Measurements from ENCODE around the gene ZNF197.
"Not testable (repeated sequence)": the region's sequence is repeated elsewhere in the genome, so short reads cannot be mapped to it uniquely, and the experiment has no call there.

The ZNF197 gene

DNA sequence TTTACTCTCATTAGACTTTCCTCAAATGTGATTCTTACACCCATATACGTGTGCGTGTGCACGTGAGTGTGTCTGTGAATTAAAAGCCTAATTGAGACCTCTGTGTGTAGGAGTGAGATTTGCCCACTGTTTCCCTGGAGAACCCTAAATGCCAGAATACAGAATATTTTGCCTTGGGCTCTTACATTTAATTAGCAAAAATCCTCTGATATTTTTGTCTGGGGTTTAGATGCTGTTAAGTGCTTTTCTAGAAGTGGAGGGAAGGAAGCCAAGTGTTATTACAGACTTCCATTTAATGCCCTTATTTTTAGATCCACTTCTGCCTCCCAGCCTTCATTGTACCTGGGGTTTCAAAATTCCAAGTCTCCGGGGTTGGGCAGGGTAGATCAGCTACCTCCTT, 41.5 kb downstream of the ZNF197 start:
- no peak overlapping the region for H3K4me3 ChIP-seq (replicated peaks; ENCODE audit: low read depth, low read length)
- DNase-seq (ENCODE audit: low read depth): no peak
- TF ChIP-seq, protein P1, sequence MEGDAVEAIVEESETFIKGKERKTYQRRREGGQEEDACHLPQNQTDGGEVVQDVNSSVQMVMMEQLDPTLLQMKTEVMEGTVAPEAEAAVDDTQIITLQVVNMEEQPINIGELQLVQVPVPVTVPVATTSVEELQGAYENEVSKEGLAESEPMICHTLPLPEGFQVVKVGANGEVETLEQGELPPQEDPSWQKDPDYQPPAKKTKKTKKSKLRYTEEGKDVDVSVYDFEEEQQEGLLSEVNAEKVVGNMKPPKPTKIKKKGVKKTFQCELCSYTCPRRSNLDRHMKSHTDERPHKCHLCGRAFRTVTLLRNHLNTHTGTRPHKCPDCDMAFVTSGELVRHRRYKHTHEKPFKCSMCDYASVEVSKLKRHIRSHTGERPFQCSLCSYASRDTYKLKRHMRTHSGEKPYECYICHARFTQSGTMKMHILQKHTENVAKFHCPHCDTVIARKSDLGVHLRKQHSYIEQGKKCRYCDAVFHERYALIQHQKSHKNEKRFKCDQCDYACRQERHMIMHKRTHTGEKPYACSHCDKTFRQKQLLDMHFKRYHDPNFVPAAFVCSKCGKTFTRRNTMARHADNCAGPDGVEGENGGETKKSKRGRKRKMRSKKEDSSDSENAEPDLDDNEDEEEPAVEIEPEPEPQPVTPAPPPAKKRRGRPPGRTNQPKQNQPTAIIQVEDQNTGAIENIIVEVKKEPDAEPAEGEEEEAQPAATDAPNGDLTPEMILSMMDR (IDR thresholded peaks at IDR 0.05; ENCODE audit: low read length, missing control alignments): no peak

DNA sequence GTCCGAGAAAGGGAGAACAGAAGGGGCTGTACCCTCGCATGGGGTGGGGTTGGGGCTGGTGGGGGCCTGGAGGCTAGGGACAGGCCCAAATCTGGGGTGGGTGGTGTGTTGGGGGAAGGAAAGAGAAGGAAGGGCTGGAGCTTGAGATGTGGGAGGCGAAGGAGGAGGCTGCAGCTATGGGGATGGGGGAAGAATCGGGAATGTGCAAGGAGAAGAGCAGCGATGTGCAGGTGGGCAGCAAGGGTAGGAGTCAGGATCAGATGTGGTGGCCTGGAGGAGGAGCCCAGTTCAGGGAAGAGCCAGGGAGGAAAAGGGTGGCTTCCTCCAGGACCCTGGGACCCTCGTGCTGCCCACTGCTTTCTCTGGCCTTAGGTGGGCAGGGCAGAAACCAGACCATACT, 44.9 kb downstream of the ZNF197 start:
- DNase-seq (ENCODE audit: low read depth): no peak
- TF ChIP-seq, protein P1 (IDR thresholded peaks at IDR 0.05; ENCODE audit: low read length, missing control alignments): no peak
- no peak overlapping the region for H3K4me3 ChIP-seq (replicated peaks; ENCODE audit: low read depth, low read length)

- not testable (repeated sequence) for H3K4me3 ChIP-seq (replicated peaks; ENCODE audit: low read depth, low read length); DNase-seq (ENCODE audit: low read depth)
Observed at GRCh38 chr3:44673466-44673865, 48.6 kb downstream of the ZNF197 start.

- TF ChIP-seq, protein P1 (IDR thresholded peaks at IDR 0.05; ENCODE audit: low read length, missing control alignments): no peak
- H3K4me3 ChIP-seq (replicated peaks; ENCODE audit: low read depth, low read length): no peak overlapping the region
- DNase-seq (ENCODE audit: low read depth): no peak
Observed at GRCh38 chr3:44674211-44674610, 49.4 kb downstream of the ZNF197 start.

DNA sequence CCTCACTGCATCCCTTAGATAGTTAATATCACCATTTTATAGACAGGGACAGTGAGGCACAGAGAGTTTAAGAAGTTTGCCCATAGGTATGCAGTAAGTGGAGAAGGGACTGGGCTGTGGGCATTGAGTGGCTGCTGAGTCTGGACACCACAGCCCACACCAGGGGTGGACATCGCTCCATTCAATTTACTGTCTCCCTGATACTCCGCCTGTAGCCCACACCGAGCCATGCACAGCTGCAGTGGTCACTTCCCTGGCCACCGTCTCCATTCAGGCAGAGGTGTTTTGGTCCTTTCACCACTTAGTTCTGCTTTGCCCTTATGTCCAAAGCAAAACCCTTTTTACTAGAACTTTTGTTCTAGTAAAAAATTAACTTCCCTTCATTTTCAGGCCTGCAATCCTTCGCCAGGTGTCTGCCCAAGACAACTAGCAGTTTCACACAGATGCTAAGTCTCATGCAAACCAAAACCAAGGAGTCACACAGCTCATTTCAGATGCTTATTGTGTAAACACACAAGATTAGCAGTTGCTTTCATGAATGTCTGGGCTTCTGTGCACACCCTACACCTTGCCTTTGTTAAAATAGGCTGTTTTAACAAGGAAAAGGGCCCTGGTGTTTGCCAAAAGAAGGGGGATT, 53.8 kb downstream of the ZNF197 start:
- no peak for DNase-seq (ENCODE audit: low read depth)
- TF ChIP-seq, protein P1 (IDR thresholded peaks at IDR 0.05; ENCODE audit: low read length, missing control alignments): no peak
- no peak overlapping the region for H3K4me3 ChIP-seq (replicated peaks; ENCODE audit: low read depth, low read length)

GRCh38 chr3:44680921-44681455, 56.2 kb downstream of the ZNF197 start:
- no peak for DNase-seq (ENCODE audit: low read depth)
- no peak overlapping the region for H3K4me3 ChIP-seq (replicated peaks; ENCODE audit: low read depth, low read length)
- TF ChIP-seq, protein P1 (IDR thresholded peaks at IDR 0.05; ENCODE audit: low read length, missing control alignments): no peak

DNA sequence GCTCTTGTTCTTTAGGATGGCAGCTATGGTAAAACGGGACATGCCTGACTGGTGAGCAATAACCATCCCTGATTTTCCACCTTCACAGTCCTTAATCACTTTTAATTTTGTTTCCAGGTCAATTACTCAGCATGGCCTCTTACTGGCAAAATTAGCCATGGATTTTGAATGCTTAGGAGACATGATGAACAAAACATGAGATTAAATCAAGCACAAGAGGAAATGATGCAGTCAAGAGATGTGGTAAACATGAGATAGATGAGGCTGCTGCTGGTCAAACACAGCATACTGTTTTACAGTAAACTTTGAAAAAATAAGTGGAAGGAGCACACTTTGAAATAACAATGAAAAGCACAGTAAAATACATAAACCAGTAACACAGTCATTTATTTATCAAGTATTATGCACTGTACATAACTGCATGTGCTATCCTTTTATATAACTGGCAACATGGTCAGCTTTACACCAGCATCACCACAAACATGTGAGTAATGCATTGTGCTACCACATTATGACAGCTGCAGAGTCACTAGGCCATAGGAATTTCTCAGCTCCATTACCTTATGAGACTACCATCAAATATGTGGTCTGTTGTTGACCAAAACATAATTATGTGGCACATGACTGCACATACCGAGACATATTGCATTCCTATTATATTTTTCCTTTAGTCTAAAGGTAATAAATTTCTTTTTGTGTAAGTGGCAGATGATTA, 57.5 kb downstream of the ZNF197 start:
- H3K4me3 ChIP-seq (replicated peaks; ENCODE audit: low read depth, low read length): no peak overlapping the region
- DNase-seq (ENCODE audit: low read depth): peak; percentile 27
- TF ChIP-seq, protein P1 (IDR thresholded peaks at IDR 0.05; ENCODE audit: low read length, missing control alignments): no peak
